ENCODE results near the gene TENM3. TPM values are rescaled to one million over a fixed set of nuclear protein-coding genes. Genes with fewer than 3 reads are reported as not detected.
A peak's percentile ranks its signal among the peaks of the same experiment; 100 is the strongest.

TENM3 gene
- total and polyA plus RNA-seq, 2 of the 8 experiments (the other 6 are each of a cell fraction or from before 2014, with no cell fraction given) = 36.9 to 69.3 TPM

- no peak overlapping the region for H3K4ac ChIP-seq (replicated peaks; ENCODE audit: insufficient read length, low read depth, low read length)
- H4K20me1 ChIP-seq (replicated peaks in 1 of 2; ENCODE audit: control insufficient read depth in 1 of 2, insufficient read depth in 2 of 2, low read length in 2 of 2) = no peaks in the 10 kb centered on the region
- H3K9me3 ChIP-seq (ENCODE audit: insufficient read depth in 2 of 2, low read depth in 1 of 2, low read length in 1 of 2) = no peaks in the 10 kb centered on the region
- H3K79me1 ChIP-seq (ENCODE audit: low read depth, low read length) = no peaks in the 10 kb centered on the region
- 77% methylated on average over 3 of the region's 3 CpGs; no CpG with 5 or more reads in 1 of the 2 experiments for WGBS, 2 experiments (ENCODE audit: extremely low coverage in 1 of 2, insufficient coverage in 1 of 2, insufficient read length in 1 of 2, insufficient replicate concordance in 2 of 2, low coverage in 1 of 2, low lambda C conversion rate in 2 of 2, missing lambda C conversion rate in 1 of 2)
- no peak overlapping the region for H2BK5ac ChIP-seq (ENCODE audit: low read depth, low read length)
- no peak overlapping the region for H2BK20ac ChIP-seq (ENCODE audit: low read length)
- H3K14ac ChIP-seq (ENCODE audit: insufficient read length) = no peak overlapping the region
- no peaks in the 10 kb centered on the region for H3K27me3 ChIP-seq (replicated peaks in 1 of 4; ENCODE audit: control insufficient read depth in 3 of 4, extremely low read depth in 1 of 4, insufficient read depth in 3 of 4, low read length in 3 of 4)
- no peak overlapping the region for H2AK5ac ChIP-seq (ENCODE audit: low read depth, low read length)
- H3K9ac ChIP-seq (replicated peaks in 1 of 4; ENCODE audit: extremely low read depth in 1 of 4, low read depth in 3 of 4, low read length in 3 of 4) = no peak overlapping the region
- peak in 1 of 2 experiments; percentile 24; a peak in 1 of 4 replicates for TF ChIP-seq RAD21 (IDR thresholded peaks at IDR 0.05 in 1 of 2, conservative IDR thresholded peaks at IDR 0.05 in 1 of 2; ENCODE audit: low read depth in 2 of 2, low read length in 2 of 2)
- TF ChIP-seq, protein P1, sequence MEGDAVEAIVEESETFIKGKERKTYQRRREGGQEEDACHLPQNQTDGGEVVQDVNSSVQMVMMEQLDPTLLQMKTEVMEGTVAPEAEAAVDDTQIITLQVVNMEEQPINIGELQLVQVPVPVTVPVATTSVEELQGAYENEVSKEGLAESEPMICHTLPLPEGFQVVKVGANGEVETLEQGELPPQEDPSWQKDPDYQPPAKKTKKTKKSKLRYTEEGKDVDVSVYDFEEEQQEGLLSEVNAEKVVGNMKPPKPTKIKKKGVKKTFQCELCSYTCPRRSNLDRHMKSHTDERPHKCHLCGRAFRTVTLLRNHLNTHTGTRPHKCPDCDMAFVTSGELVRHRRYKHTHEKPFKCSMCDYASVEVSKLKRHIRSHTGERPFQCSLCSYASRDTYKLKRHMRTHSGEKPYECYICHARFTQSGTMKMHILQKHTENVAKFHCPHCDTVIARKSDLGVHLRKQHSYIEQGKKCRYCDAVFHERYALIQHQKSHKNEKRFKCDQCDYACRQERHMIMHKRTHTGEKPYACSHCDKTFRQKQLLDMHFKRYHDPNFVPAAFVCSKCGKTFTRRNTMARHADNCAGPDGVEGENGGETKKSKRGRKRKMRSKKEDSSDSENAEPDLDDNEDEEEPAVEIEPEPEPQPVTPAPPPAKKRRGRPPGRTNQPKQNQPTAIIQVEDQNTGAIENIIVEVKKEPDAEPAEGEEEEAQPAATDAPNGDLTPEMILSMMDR (IDR thresholded peaks at IDR 0.05; ENCODE audit: control extremely low read depth in 1 of 3, insufficient read depth in 1 of 3, low read depth in 1 of 3, low read length in 3 of 3) = peak in 2 of 3 experiments; percentile 24 to 38; a peak in 2 of 4 replicates
- no peak for TF ChIP-seq YY1 (IDR thresholded peaks at IDR 0.05; ENCODE audit: low read depth, low read length)
- ChIA-PET CTCF (ENCODE audit: partially characterized antibody) (interaction anchor here (0.8 to 1.2 kb wide), 5 partner anchors 11 to 73 kb away, joined by 3 to 5 read pairs (median 3); no protein-coding TSS in a partner anchor), POLR2A (ENCODE audit: partially characterized antibody) (no interaction called here)
- no peaks in the 10 kb centered on the region; a peak in 1 of 4 replicates for H3K79me2 ChIP-seq (ENCODE audit: control insufficient read depth in 1 of 2, insufficient read depth in 2 of 2, low read length in 2 of 2)
- FAIRE-seq = no peak
- no peak overlapping the region for H2BK12ac ChIP-seq (ENCODE audit: low read depth, low read length)
- no peak overlapping the region for H2BK15ac ChIP-seq (ENCODE audit: low read length)
- no peak overlapping the region for H4K5ac ChIP-seq (ENCODE audit: insufficient read length, low read depth, low read length)
- no peak overlapping the region for H3K27ac ChIP-seq (ENCODE audit: low read depth, low read length)
- H3K18ac ChIP-seq (ENCODE audit: extremely low read depth, low read length) = no peak overlapping the region
- no peak overlapping the region for H3K23ac ChIP-seq (ENCODE audit: insufficient read length)
- no peak overlapping the region for H4K91ac ChIP-seq (replicated peaks; ENCODE audit: insufficient read length, low read length)
- H3K23me2 ChIP-seq (ENCODE audit: low read depth, low read length) = no peaks in the 10 kb centered on the region
- no peak overlapping the region for H3K4me3 ChIP-seq (ENCODE audit: extremely low read depth in 1 of 4, insufficient read depth in 2 of 4, low read depth in 3 of 4, low read length in 4 of 4)
- no peak overlapping the region for H3K4me2 ChIP-seq (ENCODE audit: insufficient read depth in 1 of 2, low read depth in 2 of 2, low read length in 2 of 2)
- DNase-seq (ENCODE audit: low read depth in 1 of 2, low spot score in 2 of 2) = no peak
- H3K56ac ChIP-seq (replicated peaks; ENCODE audit: insufficient read length, low read depth, low read length) = no peak overlapping the region
- no peak overlapping the region for H2BK120ac ChIP-seq (replicated peaks; ENCODE audit: low read depth, low read length)
- no peak overlapping the region for H2AFZ ChIP-seq (ENCODE audit: low read length)
- H3K36me3 ChIP-seq (ENCODE audit: control insufficient read depth in 2 of 4, insufficient read depth in 4 of 4, low read length in 3 of 4) = peaks cover 0 to 2% (median 0%) of the 10 kb centered on the region in 4 experiments; a peak in 1 of 8 replicates
- H3K4me1 ChIP-seq (replicated peaks in 1 of 4; ENCODE audit: control insufficient read depth in 3 of 4, insufficient read depth in 4 of 4, low read length in 3 of 4) = peaks cover 0 to 5% (median 0%) of the 10 kb centered on the region in 4 experiments; a peak in 2 of 7 replicates
- no peak overlapping the region for H4K8ac ChIP-seq (ENCODE audit: extremely low read depth, insufficient read depth, low read length)
These were observed 22.7 kb downstream of the TENM3 start for GRCh38 chr4:182265881-182266280.
